ENCODE data around the gene SPATA17.

- TF ChIP-seq POLR2A (IDR thresholded peaks at IDR 0.05) (no peak), CTCF (IDR thresholded peaks at IDR 0.05) (no peak)
These were observed 37.3 kb downstream of the SPATA17 start for GRCh38 chr1:217668351-217668940.

Measured in adrenal gland (tissue), 5 donors.